Inferior parietal cortex (tissue), 1 donor: ENCODE results near the gene LGALS9.

ENCODE experiments used
- DNase-seq: peaks from one replicate; pipeline ENCODE4 v3.0.0-alpha.2; 2016; ENCODE audit errors: extremely low spot score

The LGALS9 gene

DNA sequence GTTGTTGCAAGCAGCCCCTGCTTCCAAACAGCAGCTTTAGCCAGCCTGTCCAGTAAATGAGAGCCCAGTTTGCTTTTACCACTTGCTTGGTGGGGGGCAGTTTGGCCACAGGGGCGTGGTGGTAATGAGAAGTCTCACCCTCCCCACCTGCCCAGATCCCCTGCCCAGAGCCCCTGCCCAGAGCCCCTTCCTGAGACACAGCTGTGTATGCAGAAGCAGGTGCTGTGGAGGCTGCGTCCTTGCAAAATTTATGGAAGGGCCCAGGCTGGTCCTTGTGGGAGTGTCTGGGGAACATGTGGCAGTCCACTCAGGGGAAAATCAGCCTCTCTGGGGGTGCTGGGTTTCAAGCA lies 27.6 kb upstream of the LGALS9 start:
- no peak for DNase-seq

DNA sequence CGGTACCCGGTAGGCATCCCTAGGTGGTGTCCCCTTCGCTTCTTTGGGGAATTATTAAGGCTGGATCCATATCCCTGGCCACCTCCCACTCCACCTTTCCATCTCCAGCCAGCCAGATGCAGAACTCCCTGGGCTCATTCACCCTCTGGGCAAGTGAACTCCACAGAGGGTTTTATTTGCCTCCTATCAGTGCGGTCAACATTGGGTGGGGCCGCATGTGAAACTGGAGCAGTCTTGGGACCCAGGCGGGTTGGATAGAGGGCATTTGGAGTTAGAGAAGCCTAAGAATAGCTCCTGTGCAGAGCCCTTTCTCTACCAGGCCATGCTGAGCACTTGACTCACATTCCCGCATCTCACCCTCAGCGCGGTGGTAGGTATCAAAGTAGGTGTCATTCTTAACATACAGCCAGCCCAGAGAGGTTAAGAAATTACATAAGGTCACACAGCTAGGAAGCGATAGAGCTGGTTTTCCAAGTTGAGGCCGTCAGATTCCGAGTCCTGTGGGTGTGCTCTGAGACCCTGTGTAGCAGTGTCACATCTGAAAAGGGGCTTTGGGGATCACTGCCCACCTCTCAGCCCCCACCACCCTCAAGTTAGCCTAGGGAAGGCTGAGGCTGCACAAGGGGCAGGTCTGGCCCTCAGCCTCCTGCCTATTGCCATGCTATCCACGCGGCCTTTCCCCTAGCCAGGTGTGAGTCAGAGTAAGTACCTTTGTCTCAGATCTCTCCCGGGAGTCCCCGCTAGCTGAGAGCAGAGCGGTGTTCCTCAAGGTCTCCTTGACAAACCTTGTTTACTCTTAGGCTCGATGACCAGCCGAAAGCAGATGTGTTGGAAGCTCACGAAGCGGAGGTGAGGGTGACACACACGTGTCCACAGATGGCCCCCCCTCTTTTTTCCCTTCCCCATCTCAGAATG lies 26.9 kb upstream of the LGALS9 start:
- no peak for DNase-seq

GRCh38 chr17:27605409-27605808 lies 25.6 kb upstream of the LGALS9 start:
- DNase-seq: no peak

GRCh38 chr17:27607521-27608091 lies 23.4 kb upstream of the LGALS9 start:
- DNase-seq: no peak

- DNase-seq: no peak
Measured at GRCh38 chr17:27608328-27609230, 22.4 kb upstream of the LGALS9 start.

DNA sequence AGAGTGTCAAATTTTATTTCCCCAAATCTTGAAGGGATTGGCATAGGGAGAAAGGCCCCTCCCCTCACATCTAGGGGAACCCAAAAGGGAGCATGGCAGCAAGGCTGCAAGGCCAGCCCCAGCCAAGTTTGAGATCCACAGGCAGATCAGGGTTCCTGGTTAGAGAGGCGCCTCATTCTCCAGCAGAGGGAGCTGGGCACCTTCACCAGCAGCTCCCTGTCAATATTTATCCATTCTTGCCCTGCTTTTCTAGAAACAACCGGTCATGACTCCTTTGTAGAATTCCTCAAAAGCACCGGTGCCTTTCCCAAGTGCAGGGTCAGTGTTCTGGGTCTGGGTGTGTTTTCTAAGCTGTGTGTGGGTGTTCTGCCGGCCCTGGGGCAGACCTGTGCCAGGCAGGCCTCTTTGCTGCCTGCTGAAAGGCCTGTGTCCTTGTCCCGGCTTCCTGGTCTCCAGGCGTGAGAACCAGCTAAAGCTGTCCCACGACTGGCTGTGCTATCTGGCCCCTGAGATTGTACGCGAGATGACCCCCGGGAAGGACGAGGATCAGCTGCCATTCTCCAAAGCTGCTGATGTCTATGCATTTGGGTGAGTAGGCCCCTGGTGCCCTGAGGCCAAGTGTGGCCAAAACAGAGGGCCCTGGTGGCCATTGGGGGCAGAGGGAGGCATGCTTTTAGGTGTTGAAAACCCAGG lies 21.2 kb upstream of the LGALS9 start:
- peak; percentile 52 for DNase-seq

- no peak for DNase-seq
Measured at GRCh38 chr17:27610304-27610677, 20.7 kb upstream of the LGALS9 start.

DNA sequence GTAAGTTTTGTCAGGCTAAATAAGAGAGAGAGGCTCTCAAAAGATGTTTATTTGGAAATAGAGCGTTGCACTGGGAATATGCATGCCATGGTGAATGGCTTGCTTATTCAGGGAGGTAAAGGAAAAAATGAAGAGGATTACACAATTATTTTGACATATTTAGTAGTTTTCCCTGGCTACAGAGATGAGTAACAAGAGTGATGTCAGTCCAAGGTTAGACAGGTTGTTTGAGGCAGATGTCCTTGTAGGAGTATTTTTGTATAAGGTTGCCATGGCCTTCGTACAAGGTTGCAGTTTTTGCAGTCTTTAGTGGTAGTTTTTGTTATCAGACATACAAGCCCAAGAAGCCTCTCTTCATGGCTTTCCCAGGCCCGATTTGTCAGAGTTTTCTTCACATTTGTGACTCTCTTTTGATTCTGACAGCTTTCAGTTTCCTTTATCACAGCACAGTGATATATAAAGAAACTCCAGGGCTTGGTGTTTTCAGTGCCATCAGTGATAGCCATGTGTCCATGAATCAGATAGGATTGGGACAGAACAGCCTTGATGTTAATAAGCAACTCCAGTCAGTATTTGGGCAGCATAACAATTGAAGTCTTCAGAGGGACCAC lies 18.7 kb upstream of the LGALS9 start:
- DNase-seq: no peak

- no peak for DNase-seq
Measured at GRCh38 chr17:27613433-27613832, 17.6 kb upstream of the LGALS9 start.

DNA sequence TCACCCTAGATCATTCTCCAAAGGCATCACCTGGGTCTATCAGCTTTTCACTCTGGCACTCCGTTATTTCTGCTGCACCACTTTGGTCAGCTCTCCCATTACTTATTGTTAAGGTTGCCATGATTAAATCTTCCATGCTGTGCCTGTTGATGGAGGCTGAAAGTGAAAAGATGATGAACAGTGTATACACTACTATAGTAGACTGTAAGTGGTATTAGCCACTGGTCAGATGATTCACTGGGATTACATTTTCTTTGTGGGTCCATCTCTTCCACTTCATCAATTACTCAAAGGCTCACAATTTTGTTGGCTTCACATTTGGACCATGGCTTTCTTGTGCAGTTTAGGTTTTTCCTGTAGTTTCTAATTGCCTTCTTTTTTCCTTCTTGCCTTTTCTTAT lies 15.9 kb upstream of the LGALS9 start:
- DNase-seq: no peak

DNA sequence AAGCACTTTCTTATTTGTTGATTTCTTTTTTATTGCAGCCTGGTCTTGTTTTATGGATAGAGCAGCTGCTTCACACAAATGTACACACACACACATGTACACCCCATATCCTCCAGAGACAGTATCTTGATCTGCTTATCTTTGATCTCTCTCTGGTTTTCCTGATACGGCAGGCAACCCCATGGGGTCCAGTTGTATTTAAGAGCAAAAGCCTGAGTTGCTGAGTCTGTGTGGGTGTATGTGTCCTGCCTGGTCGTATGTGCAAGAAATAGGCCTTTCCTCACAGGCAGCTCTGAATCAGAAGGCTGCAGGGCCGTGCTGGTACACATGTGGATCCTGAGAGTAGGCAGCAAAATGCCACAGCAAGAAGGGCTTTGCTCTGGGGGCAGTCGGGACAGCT lies 14.6 kb upstream of the LGALS9 start:
- no peak for DNase-seq

- DNase-seq: no peak
Measured at GRCh38 chr17:27618417-27618816, 12.6 kb upstream of the LGALS9 start.

DNA sequence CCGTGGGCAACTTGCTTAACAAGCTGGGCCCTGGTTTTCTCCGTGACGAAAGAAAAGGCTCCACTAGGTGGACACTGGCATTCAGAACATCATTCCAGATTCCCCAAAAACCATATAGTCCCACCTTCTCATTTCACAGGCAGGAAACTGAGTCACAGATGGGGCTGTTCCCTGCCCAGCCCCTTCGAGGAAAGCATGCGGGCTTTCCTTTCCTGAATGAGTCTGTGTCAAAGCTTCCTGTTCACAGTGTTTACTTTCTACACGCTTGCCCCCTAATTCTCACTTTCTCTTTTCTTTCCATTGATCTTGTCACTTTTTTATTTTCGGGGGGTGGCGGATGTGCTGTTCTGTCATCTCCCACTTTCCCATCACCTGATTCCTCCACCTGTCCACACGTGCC lies 10.3 kb upstream of the LGALS9 start:
- no peak for DNase-seq

GRCh38 chr17:27621536-27621935 lies 9.5 kb upstream of the LGALS9 start:
- no peak for DNase-seq

DNA sequence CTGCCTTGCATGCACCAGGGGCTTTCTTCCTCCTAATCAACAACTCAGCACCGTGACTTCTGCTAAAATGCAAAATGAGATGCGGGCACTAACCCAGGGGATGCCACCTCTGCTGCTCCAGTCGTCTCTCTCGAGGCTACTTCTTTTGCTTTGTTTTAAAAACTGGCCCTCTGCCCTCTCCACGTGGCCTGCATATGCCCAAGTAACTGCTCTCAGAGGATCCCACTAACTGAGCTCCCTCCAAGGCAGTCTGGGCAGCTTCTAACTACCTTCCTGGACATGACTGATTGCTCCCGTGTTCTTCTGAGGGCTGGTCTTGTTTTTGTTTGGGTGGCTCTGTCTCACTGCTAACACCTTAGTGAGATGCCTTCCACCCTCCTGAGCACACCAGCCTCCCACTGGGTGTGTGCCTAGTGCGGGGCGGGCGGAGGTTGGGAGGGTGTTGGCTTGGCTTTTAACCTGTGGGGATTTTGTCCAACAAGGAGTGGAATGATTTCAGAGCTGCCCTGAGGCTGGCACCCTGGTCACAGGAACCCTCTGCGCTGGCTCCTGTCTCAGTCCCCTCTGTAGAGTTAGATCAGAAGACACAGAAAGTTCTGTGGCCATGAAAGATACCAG lies 8.9 kb upstream of the LGALS9 start:
- no peak for DNase-seq

DNA sequence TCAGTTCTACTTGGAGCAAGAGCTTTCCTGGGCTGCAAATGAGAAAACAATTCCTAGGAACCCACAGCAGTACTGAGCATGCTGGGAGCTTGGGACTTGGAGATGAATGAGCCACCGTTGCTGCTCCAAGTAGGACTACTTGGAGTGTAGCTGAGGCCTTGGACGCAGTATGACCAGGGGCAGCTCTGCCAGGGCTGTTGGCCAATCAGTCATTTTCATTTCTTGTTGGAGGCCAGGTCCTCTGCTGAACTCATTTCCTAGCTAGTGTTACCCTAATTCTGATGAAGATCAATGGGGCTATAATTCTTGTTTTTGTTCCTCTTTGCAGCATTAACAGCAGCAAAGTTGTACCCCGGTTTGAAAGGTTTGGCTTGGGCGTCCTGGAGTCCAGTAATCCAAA lies 8.0 kb upstream of the LGALS9 start:
- DNase-seq: no peak

- DNase-seq: no peak
Measured at GRCh38 chr17:27623614-27624013, 7.4 kb upstream of the LGALS9 start.

DNA sequence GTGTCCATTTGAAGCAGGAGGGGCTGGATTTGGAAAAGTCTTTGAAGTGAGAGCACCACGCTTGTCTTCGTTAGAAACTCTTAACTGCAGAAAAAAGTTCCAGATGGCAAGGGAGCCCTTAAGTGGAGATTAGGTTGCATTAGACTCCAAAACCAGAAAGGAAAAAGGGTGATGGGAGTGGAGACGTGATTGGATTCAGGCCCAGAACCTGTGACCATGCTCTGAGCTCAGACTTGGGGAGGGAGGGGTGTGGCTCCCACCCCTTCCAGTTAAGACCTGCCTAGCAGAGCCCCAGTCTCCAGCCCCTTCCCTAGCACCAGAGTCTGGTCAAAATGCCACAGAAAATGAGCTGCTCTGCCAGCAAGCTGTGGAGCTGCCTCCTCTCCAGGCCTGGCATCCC lies 6.4 kb upstream of the LGALS9 start:
- no peak for DNase-seq

DNA sequence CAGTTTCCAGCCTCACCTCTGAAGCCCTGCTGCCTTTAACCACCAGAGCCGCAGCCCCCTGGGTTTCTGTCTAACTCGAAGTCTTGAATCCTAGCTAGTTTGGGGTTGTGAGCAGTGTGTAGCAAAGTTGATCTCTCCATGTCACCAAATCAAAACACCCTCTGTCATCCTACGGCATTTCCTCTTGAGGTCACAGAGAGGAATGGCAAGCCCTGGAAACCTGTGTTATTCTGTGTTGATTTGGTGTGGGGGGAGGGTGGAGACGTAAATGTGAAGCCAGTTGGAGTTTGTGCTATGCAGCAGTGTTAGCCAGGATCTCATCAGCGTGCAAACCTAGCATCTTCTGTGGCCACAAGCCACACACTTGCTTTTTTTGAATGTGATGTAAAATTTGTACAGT lies 5.1 kb upstream of the LGALS9 start:
- DNase-seq: no peak

DNA sequence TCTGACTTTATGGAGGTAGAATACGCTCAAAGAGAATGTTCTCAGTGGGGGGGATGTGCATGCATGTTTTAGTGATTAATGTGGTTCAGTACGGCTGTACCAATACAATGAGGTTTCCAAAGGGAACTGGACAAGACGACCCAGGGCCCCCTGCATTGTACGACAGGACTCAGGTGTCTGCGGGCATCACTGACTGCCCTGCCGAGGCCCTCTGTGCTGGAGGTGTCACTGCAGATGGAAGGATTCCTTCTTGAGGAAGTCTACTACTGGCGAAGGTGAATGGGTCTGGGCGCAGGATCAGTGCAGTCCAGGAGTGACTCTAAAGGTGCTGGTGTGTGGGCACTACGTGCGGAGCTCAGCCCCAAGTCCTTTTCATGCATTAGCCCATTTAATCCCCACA lies 3.5 kb upstream of the LGALS9 start:
- no peak for DNase-seq

DNA sequence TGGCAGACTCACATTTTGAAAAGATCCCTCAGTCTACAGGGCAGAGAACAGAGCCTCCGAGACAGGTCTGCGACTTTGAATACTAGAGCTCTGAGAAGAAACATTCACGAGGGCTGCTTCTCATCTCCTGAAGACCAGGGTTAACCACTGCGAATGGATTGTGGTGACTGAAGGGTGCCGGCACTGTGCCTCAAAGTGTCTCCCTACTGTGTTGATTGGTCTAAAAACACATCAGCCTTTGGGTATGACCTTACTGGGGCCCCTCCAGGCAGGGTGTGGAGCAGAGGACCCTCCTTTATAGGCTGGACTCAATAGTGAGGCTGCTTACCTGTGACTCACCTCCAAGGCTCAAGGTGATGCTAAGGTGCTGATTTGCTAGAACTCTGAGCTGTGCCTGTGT lies 2.6 kb upstream of the LGALS9 start:
- DNase-seq: no peak
